Left colon (tissue), 2 donors: Measurements from ENCODE around the gene ANKRD34C. TPM values are rescaled to one million over a fixed set of nuclear protein-coding genes. Genes with fewer than 3 reads are reported as not detected.

ENCODE experiments used
- ATAC-seq: fragments of 200-7000 bp; cut with Tn5 transposase; one replicate; pipeline ENCODE4 v1.9.1; 2020; ENCODE audit warnings: mild to moderate bottlenecking, moderate library complexity
- DNase-seq, 2 donors: peaks; one replicate each; pipeline ENCODE4 v3.0.0-alpha.2; 2020
- intact Hi-C, 2 donors: fragments of 100-400 bp; cut with DNase I in 1 of 2; cut with micrococcal nuclease in 1 of 2; formaldehyde crosslinking; loops; one replicate each; pipeline versions ENCODE4 v1.11.2 to v1.14.0; 2022; cut with DNase I, micrococcal nuclease
- long read RNA-seq: library from polyadenylated mRNA; unstranded; transcript quantifications from one replicate; pipeline ENCODE4 v2.0.0, GENCODE V29; 2021
- total RNA-seq, 2 donors: library from RNA; stranded (reverse); fragmentation: NEBNext Ultra II Directional; extraction: Animal tissue kit (Norgen Biotek cat#: 25700); gene quantifications; one replicate each; pipeline ENCODE4 v1.2.1, GENCODE V29; 2021
- donor health status: DM: no; HTN: no; CAD: no.
- donor health status: DM: yes; HTN: yes; CAD: no.

ANKRD34C gene
- not detected for total RNA-seq
- long read RNA-seq = 0 reads

DNA sequence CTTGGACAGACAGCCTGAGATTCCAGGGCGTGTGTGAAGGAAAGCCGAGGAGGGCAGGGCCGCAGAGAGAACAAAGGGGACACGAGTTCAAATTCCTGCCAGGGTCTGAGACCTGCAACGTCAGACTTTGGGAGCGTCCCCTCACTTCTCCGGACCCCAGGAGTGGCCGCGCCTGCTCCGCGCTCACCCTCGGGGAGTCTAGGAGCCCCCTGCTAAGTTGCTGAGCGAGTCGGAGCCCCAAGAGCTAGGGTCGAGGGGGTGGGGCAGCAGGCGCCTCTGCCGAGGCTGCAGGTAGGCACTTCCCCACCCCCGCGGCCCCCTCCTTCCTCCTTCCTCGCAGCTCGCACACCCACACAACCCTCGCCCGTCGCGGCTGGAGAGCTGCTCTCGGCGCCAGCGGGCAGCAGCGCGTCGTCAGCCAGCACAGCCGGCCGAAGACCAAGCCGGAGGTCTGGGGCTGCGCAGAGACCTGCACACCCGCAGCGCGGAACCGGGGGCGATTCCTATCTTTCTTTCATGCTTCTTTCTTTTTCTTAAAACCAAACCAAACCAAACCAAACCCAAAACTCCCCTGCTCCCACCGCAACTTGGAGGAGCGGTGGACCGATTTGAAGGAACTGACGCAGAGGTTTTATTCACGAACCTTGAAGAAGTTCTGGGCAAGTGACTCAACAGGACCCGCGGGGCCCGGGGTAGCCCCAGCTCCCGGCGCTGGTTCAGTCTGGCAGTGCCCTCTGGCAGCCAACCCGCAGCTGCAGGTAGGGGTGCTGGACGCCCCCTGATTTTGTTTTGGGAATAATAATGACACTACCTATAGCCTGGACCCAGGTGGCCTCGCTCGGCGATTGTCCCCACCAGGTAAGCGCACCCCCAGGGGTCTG is at the start of gene ANKRD34C:
Gene ANKRD34C, plus strand, starts transcription at position 352 of the 881 bp plus-strand sequence. CDS start 10,563 bp downstream, outside the sequence.
- no peak for ATAC-seq
- intact Hi-C loops = no loop called here

DNA sequence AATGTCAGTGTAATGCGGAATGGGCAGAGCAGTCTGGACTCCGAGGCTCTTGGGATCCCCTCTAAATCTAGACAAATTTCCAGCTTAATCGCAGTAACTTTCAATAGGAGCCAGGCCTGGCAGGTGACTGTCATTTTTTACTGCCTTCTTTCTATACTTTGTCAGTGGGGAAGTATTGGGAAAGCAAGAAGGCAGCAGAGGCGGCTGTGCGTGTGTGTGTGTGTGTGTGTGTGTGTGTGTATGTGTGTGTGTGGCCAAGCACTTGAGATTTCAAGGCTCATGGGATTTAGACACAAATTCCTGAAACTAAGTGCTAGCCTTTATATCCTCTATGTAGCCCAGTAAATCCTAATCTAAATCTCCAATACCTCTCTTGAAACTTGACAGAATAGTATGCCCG is 49.3 kb upstream of the ANKRD34C start:
- no peak for DNase-seq
- no peak for ATAC-seq
- intact Hi-C loops = no loop called here

More for the DNA sequence above, at the start of gene ANKRD34C:
- no peak for DNase-seq

DNA sequence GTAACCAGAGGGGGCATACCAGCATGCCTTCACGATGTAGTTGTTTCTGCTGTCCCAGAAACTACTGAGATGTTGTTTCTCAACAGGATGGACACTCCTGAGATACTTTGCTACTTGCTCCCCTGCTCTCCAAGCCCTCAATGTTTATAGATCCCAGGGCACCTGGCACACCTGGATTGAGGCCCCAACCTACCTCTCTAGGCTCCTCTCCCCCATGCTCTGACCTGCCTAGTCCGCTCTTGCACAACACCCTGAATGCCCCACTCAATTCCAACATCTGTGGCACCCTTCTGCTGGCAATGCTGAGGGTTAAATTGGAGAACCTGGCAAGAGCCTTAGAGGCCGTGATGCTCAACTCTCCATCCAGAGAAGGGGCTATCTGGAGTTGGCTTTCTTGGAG is 42.5 kb upstream of the ANKRD34C start:
- ATAC-seq = no peak
- intact Hi-C loops = no loop called here
- DNase-seq = no peak

DNA sequence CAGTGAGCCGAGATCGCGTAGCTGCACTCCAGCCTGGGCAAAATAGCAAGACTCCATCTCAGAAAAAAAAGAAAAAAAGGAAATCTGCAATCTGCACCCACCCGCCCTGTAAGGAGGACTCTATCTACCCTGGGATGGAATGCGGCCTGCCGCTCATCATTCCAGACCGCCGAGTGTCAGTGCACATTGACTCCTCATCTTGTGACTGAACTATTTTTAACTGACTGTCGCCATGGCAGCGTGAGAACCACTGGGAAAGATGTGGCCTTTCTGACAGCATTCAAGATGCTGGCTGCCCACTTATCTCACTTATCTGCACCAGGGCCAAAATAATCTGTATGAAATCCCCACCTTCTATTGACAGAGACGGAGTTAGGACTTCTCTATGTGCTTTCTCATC is 38.8 kb upstream of the ANKRD34C start:
- ATAC-seq (no peak), DNase-seq (no peak)
- intact Hi-C loops = no loop called here

DNA sequence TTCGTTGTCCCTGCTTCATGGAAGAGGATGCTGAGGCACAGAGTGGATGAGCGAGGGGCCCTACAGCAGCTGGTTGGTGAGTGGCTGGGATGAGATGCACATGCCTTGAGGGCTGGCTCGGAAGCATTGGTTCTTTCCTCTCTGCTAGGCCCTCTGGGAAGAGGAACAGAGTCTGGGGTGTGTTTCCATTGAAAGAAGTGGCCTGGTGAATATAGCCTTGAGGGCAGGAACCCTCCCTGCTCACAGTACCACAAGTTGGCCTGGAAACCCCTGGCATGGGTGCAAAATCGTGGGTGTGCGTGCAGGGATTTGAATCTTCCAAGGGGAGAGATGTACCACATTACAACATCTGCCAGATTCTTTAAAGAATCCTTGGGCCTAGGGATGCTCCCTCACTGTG is 37.6 kb upstream of the ANKRD34C start:
- ATAC-seq (no peak), DNase-seq (no peak)
- intact Hi-C loops = no loop called here

DNA sequence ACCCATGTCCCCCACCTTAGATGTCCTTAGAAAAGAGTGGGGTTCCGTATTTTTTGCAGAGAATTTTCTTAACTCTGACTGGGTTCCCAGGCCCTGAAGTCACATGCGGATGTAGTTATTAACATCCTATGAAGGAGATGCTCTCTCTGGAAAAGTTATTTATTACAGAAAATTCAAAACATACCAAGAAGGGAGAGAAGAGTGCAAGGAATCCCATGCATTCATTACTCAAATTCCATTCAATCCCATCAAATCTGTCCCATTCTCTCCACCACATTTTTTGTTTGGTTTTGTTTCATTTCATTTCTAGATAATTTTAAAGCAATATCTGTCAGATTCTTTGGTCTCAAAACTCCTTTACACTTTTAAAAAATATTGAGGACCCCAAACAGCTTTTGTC is 34.3 kb upstream of the ANKRD34C start:
- DNase-seq (no peak), ATAC-seq (no peak)
- intact Hi-C loops = no loop called here

DNA sequence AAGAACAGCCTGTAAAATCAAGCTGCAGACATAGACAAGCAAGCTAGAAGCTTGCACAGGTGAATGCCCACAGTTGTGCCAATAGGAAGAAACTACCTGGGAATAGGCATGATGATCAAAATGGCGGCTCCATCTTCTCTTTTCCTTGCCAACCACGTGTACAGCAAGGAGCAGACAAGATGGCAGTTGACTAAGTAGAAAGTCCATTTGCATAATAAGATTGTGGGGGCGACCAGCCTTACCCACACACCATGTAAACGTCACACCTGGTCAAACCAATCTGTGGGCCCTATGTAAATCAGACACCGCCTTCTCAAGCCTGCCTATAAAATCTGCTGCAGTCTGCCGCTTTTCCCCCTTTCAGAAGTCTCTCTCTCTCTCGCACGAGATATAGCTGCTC is 25.1 kb upstream of the ANKRD34C start:
- no peak for DNase-seq
- intact Hi-C loops = no loop called here
- ATAC-seq = no peak

DNA sequence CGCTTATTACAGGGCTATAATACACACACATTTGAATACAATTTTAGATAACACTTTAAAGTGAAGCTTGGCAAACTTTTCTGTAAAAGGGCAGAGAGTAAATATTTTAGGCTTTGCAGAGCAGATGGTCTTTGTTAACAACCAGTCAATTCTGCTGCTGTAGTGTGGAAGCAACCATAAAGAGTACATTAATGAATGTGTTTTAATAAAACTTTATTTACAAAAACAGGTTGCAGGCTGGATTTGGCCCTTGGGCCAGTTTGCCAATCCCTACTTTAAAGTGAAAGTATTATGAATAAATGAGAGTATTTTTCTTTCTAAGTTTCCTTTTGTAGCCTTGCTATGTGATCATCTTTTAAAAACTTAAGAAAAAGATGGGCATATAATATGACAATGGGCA is 20.7 kb upstream of the ANKRD34C start:
- ATAC-seq = no peak
- intact Hi-C loops = no loop called here
- no peak for DNase-seq

DNA sequence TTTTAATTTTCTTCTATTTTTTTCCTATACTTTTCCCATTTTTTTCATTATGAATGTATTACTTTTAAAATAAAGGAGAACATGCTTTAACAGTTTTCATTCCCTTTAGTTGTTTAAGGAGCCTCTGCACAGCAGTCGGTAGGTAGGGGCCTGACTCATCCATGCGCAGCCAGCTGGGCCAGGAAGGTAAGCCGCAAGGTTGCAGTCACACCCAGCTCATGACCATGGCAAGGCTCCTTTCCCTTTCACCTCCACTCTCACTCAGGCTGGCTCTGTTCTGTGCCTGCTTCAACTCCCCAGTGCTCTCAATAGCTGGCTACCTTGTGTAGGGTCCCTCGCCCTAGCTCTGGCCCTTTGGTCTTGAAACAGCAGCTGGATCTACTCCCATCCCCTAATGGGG is 17.4 kb upstream of the ANKRD34C start:
- DNase-seq (no peak), ATAC-seq (no peak)
- intact Hi-C loops = no loop called here

DNA sequence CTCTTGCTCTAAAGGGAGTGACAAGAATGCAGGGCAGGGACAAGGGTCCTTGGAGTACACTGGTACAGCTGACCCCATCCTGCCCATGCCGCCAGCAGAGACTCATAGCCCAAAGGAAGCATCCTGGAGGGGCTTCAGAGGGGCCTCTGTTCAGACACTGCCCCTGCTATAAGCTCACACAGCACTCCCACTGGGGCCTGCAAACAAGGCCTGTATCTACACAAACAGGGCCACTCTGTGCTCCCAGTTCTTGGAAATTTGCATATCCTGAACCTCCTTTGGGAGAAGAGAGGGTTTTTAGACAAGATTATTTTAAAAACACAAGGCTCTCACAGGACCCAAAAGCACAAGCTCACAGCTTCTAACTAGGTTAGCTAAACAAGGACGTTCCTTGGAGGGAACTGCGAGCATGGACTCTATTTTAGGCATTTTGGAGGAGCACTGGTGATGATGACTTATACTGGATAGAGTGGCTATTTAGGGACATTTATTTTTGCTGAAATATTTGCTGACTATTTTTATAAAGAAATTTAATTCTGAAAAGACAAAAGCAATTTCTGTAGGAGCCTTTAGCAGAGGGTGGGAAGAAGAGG is 16.4 kb upstream of the ANKRD34C start:
- ATAC-seq = no peak
- DNase-seq = no peak
- intact Hi-C loops = no loop called here

DNA sequence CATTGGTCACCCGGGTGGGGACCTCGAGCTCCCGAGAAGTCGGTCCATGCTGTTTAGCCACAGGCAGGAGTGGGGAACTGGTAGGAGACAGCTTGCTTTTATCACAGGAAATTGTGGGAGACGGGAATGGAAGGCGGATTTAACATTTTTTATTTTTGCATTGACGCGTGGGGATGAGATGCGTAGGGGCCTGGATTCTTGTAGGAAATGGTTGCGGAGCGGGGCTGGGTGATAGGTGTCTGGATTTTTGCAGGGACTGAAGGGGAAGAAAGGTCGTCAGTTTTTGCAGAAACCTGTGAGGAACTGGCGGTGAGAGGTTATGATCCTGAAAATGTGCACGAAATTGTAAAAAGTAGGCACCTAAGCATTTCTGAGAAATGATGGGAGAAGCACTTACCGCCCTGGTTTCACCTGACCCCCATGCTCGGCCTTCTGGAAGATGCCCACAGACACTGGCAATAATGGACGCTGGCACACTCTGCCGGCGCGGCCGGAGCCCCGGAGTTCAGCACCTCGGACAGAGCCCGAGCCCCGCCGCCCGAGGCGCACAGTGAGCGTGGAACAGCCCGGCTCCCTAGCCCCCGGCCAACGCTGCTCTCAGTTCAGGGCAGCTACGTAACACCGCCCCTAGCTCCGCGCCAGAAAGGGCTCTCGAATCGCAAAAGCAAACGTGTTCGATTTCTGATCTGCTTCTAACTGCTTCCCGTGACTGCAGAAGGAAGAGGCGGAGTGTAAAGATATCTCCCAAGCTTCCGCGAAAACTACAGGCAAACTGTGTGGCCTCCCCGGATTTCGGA is 928 bp downstream of the ANKRD34C start:
- intact Hi-C loops = no loop called here
- DNase-seq (peak in 1 of 2 donors; percentile 11), ATAC-seq (peak; percentile 44)

DNA sequence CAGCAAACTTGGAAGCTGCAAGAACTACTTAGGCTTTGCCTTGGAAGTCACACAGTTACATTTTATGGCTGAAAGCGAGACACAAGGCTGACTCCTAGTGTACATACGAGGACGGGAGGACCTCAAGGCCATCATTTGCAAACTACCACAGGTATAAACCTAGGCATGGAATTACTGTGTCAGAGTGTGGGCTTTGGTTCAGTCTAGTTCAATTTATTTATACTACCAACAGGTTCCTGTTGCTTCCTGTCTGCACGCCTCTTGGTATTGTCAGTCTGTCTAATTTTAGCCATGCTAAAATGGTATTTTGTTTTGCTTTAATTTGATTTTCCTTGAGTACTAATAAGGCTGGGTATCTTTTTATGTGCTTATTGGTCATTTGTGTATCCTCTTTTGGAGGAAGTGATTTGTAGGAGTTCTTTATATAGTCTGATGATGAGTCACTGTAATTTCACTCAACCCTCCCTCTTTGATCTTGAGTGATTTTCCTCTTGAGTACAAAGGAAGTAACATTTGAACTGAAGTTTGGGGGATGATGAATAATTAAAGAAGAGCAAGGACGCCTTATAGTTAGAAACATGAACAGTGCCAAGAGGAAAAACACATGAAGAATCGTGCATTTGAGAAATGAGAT is 8.2 kb downstream of the ANKRD34C start:
- ATAC-seq (no peak), DNase-seq (no peak)
- intact Hi-C loops = no loop called here

DNA sequence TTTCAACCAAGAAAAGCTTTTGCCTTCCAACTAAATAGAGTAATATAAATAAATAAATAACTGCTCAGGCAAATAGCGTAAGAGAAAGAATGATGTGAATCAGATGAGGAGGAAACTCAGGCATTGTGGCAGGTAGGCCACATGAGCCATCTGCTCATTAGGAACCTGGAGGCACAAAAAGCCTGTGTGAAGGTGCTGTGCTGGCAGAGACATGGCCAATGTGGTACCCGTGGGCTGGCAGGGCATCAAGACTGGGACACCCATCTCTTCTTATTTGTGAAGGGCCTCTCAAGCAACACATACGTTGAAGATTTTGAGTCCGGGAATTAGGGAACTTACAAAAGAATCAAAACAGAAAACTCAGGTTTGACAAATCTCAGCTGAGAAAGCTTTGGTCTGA is 9.5 kb downstream of the ANKRD34C start:
- DNase-seq (no peak), ATAC-seq (no peak)
- intact Hi-C loops = no loop called here

DNA sequence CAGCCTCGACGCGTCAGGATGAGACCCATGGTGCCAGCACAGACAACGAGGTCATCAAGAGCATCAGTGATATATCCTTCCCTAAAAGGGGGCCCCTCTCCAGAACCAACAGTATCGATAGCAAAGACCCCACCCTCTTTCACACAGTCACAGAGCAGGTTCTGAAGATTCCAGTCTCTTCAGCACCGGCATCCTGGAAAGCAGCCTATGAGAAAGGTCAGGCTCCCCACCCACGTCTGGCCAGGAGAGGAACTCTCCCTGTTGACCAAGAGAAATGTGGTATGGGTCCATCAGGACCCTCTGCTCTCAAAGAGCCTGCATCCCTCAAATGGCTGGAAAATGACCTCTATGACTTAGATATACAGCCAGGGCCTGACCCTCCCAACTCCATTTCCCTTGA is 11.6 kb downstream of the ANKRD34C start:
- ATAC-seq (no peak), DNase-seq (no peak)
- intact Hi-C loops = no loop called here

DNA sequence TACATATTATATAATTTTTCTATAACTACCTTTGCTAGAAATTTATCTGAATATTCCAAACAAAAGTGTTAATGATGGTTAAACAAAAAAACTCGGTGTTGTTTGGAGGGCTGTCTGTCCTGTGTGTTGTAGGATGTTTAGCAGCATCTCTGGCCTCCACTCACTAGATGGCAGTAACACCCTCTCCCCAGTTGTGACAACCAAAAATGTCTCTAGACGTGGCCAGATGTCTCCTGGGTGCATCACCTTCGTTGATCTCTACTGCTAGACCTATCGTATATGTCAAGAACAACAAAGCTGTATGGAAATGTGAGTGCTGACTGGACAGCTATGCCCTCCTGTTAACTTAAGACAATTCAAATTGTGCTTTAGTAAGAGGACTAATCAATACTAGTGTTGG is 14.1 kb downstream of the ANKRD34C start:
- ATAC-seq (no peak), DNase-seq (no peak)
- intact Hi-C loops = no loop called here

DNA sequence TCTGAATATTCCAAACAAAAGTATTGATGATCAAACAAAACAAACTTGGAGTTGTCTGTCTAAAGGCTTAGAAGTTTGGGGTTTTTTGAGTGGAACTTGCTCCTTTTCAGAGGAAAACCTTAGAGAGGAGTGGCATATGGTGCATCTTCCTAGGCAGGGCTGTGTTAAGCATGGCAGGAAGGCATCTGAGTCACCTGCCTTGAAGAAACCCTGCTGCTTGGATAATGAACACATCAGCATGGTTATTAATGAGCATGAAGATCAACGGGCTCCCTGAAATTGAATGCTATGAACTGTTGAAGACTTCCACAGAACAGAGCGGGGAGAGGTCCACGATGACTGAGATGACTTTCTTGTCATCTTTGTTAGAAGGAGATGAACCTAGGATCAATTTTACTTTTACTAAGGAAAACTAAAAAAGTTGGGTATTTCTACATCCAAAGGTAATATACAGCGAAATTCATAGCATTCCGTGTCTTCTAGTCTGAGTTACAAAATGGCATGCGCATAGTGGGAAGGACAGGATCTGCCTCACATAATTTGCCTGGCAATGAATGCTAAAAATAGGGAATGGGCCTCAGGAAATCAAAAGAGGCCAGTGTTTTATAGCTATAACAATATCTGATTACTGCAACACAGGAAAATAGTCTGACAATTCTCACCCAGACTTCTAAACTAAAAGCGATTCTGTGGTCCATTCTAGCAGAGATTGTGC is 16.8 kb downstream of the ANKRD34C start:
- ATAC-seq = no peak
- intact Hi-C loops = no loop called here
- DNase-seq = no peak

DNA sequence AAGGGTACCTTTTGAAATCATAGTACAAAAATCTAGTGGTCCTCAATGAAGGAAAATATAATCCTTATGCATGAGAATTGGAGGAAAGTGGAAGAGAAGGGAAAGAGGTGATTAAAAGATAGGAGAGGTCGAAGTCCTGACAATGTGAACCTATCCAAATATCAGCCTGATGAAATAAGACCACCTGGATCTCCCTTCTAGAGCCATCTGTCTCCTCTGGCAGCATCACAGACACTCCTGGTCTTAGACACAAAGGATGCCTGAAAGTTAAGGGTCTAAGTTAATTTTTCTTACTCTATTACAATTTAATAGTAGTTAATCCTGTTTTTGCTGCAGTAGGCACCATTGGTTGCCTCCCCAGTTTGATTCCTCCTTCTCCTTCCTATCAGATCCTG is 17.3 kb downstream of the ANKRD34C start:
- no peak for ATAC-seq
- intact Hi-C loops = no loop called here
- DNase-seq = no peak

DNA sequence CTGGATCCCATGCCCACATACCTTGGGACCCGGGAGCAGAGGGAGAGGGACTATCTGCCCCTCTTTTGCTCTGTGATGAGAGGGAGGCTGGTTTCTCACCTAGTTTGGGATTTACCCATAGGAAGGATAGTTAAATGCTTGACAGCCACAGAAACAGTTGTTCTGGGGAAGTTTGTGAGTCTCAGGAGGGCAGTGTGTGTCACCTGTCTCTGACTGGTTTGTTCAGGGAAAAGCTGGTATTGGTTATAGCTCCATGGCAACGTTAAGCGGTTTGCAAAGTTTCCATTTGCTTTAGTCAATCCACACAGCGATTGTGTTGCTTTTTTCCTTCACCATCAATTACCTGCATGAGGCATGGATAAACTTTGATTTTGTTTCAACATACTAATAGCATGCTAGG is 24.7 kb downstream of the ANKRD34C start:
- ATAC-seq = no peak
- DNase-seq = no peak
- intact Hi-C loops = no loop called here

DNA sequence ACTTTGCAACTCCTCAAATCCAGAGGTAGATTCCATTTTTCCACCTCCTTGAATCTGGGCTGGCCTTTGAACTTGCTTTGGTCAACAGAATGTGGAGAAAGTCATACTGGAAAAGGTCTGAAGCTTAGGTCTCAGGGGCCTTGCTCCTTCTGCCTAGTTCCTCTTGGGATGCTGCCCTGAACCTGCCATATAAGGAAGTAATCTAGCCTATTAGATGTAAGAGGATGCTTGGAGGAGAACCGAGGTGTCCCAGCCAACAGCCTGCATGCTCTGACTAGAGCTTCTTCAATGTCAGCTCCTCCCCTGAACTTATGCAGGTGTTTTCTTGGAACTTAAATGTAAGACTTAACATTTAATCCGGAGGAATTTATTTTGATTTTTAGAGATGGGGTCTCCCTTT is 26.4 kb downstream of the ANKRD34C start:
- intact Hi-C loops = no loop called here
- DNase-seq (no peak), ATAC-seq (no peak)
